ENCODE measurements around the gene TMEM129.
A peak's percentile ranks its signal among the peaks of the same experiment; 100 is the strongest.

Gene TMEM129

GRCh38 chr4:1741208-1741607 lies 20.1 kb upstream of the TMEM129 start:
- DNase-seq: no peak

- DNase-seq: no peak
Observed at GRCh38 chr4:1740021-1740545, 19.0 kb upstream of the TMEM129 start.

- no peak for DNase-seq
Observed at GRCh38 chr4:1739358-1739757, 18.2 kb upstream of the TMEM129 start.

- DNase-seq: no peak
Observed at GRCh38 chr4:1738410-1738809, 17.3 kb upstream of the TMEM129 start.

DNA sequence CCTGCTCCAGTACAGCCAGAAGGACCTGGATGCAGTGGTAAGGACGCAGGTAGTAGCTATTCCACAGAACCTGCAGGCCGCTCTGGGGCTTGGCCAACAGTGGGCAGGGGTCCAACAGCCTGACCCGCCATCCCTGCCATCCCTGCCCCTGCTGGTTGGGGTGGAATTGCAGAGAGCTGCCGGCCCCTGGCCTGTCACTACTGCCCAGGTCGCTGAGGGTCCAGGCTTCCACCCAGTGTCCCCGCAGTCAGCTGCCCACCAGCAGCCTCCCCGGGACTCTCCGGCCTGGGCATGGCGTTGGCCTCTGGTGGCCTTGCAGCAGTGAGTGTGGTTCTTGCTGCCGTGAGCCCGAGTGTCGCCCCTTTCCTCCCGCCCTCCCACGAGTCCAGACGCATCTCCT lies 16.5 kb upstream of the TMEM129 start:
- no peak for DNase-seq

DNA sequence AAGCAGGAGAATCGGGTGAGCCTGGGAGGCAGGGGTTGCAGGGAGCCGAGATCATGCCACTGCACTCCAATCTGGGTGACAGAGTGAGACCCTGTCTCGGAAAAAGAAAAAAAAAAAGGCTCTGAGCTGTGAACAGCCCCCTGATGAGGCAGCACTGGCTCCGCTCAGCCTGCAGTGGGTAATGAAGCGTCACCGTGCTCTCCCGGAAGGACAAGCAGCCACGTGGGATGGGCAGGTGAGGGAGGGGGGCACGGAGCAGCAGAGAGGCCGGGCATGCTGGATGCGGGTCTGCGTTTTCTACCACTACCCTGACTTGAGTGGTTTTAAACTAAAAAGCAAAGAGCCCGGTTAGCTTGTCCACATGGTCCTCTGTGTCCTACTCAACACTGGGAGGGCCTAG lies 15.7 kb upstream of the TMEM129 start:
- DNase-seq: no peak

DNA sequence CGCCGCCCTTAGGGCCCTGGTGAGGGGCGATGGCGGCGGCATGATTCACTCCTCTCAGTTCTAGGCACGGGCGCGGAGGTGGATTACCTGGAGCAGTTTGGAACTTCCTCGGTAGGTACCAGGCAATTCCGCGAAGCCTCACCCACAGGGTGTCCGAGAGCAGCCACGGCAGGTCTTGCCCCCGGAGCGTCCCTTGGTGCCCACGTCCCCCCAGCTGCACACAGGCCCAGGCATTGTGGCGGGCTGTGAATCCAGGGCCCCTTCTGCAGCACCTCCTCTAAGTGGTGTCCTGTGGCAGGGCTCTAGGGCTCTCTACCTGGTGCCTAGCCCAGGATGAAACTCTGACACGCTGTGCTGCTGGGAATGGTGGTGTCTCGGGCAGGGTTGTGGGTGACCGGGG lies 14.1 kb upstream of the TMEM129 start:
- no peak for DNase-seq

DNA sequence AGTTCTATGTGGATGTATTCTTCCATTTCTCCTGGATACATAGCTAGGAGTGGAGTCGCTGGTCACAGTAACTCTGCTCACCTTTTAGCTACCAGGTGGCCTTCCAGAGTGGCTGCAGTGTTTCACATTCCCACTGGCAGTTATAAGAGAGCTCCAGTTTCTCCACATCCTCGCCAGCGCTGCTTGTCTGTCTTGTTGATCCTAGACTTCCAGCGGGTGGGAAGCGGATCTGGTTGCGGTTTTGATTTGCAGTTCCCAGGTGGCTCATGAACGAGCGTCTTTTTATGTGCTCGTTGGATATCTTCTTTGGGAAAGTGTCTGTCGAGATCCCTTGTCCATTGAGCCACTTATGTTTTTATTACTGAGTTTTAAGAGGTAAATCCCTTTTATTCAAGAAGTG lies 11.8 kb upstream of the TMEM129 start:
- no peak for DNase-seq

DNA sequence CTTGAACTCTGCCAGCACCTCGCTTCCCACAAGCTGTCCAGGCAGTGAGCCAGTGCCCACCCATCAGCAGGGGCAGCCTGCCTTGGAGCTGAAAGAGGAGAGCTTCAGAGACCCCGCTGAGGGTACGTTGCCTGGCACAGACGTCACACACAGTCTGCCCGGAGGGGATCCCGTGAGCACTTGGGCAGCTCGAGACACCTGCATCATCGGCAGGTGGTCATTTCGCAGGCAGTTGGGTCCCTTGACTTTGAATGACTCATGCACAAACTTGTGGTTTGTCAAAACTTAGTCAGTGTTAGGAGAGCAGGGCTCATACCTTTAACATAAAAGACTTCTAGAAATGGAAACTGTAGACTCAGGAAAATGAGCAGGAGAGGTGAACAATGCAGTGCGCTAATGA lies 10.1 kb upstream of the TMEM129 start:
- DNase-seq: no peak

GRCh38 chr4:1730532-1731135 lies 9.5 kb upstream of the TMEM129 start:
- no peak for DNase-seq

DNA sequence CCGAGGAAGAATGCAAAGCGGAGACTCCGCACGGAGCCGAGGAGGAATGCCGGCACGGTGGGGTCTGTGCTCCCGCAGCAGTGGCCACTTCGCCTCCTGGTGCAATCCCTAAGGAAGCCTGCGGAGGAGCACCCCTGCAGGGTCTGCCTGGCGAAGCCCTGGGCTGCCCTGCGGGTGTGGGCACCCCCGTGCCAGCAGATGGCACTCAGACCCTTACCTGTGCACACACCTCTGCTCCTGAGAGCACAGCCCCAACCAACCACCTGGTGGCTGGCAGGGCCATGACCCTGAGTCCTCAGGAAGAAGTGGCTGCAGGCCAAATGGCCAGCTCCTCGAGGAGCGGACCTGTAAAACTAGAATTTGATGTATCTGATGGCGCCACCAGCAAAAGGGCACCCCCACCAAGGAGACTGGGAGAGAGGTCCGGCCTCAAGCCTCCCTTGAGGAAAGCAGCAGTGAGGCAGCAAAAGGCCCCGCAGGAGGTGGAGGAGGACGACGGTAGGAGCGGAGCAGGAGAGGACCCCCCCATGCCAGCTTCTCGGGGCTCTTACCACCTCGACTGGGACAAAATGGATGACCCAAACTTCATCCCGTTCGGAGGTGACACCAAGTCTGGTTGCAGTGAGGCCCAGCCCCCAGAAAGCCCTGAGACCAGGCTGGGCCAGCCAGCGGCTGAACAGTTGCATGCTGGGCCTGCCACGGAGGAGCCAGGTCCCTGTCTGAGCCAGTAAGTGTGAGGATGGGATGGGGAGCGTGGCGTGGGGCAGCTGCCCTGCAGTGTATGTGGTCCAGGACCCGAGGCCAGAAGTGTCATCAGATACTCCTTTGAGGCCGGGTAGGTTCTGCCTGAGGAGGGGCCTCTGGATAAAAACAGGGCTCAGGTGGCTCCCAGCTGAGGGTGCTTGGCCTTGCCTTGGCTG lies 7.2 kb upstream of the TMEM129 start:
- no peak for DNase-seq

GRCh38 chr4:1727117-1728031 lies 6.3 kb upstream of the TMEM129 start:
- no peak for DNase-seq

DNA sequence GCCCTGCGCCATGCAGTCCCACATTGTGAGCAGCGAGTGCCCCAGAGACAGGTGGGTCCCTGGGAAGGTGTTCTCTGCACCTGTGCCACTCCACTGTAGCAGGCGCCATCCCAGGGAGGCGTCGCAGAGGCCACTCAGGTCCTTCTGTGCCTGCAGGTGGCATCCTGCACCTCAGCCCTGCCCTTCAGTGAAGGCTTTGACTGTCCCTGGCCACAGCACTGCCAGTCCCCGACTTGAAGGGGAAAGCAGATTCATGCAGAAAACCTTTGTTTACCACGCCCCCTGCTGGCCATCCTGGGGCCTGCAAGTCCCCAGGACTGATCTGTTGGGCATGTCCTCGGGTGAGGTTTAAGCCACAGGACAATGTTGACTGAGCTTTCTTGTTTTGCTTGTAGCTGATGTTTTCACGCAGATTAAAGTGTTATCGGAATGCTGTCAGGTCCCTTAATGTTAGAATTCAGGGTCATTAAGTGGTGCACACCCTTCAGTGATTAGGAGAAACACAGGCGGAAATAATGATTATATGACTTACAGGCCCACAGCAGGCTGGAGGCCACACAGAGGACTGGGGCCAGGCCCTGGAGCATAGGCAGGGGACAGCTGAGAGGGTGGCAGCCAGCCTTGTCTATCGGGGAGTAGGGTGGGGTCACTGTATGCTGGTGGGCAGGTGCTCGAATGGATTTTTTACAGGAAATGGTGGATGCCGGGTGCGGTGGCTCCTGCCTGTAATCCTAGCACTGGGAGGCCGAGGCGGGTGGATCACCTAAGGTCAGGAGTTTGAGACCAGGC lies 5.2 kb upstream of the TMEM129 start:
- DNase-seq: peak; percentile 36

- no peak for DNase-seq
Observed at GRCh38 chr4:1725521-1725920, 4.4 kb upstream of the TMEM129 start.

- DNase-seq: no peak
Observed at GRCh38 chr4:1723131-1723801, 2.1 kb upstream of the TMEM129 start.

GRCh38 chr4:1722551-1723118 lies 1.5 kb upstream of the TMEM129 start:
- DNase-seq: no peak

- no peak for DNase-seq
Observed at GRCh38 chr4:1721666-1722550, 785 bp upstream of the TMEM129 start.

- no peak for DNase-seq
Observed at GRCh38 chr4:1720163-1720983, 750 bp downstream of the TMEM129 start.

DNA sequence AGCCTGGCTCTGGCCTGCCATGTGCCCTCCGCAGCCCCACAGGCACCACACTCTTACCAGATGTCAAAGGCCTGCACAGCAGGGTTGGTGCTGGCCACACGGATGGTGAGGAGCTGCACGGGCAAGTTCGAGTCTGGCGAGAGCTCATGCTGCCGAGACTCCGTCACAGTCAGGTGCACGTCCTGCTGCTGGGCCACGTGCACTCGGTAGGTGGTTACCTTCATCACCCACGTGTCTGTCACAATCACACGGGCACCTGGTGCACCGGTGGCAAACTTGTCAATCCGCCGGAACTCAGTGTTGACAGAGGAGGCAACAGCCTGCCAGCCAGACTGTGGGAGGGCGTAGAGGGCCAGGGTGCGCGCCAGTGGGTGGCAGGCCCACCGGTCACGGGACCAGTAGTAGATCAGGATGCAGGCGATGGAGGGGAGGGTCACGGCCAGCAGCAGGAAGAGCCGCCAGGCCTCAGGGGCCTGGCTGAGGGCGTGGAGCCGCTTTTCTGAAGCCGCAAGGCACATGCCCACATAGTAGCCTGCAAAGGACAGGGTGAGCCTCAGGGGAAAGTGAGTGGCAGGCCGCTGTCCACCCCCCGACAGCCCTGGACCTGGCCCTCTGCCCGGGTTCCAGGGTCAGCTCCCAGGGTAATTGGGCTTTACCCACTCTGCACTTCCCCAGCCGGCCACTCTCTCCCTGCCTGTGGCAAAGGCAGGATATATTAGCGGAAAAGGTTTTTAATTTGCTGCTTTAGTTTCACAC lies 2.9 kb downstream of the TMEM129 start:
- no peak for DNase-seq

Data from NCI-H2227 treated with DMSO at 0.1 percent for 48 hours (cell line).